ENCODE measurements around the gene PGM1. TPM values are rescaled to one million over a fixed set of nuclear protein-coding genes. Genes with fewer than 3 reads are reported as not detected.

Gene PGM1
- total and polyA plus RNA-seq, 2 donors (not counting 3 experiments of a cell fraction or from before 2014, with no cell fraction given): 9.3 to 21.0 TPM

DNA sequence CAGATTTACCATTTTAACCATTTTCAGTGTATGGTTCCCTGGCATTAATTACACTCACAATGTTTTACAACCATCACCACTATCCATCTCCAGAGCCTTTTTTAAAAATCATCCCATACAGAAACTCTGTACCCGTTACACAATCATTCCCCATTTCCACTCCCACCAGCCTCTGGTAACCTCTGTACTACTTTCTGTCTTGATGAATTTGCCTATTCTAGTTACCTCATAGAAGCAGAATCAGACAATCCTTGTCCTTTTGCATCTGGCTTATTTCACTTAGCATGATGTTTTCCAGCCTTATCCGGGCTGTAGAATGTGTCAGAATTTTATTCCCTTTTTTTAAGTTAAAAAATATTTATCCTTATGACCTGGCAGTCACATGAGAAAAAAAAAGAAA lies 33.0 kb downstream of the PGM1 start:
- no peaks in the 10 kb centered on the region for H3K4me1 ChIP-seq (ENCODE audit: control insufficient read depth, extremely low read depth, insufficient read depth, low read length)
- DNase-seq (ENCODE audit: low read depth, low spot score) (no peak), FAIRE-seq (no peak)
- H3K4me2 ChIP-seq (ENCODE audit: insufficient read depth, low read length): no peak overlapping the region
- CTCF ChIA-PET: interaction anchor here (1.2 to 1.5 kb wide), 4 partner anchors 48 to 620 kb away, joined by 4 to 6 read pairs (median 4); no protein-coding TSS in a partner anchor
- dilution Hi-C loops (cut with MboI; ENCODE audit: extremely low pct_ligation_motif_present, low sequenced_read_pairs) (no loop called here), intact Hi-C loops (cut with micrococcal nuclease) (no loop called here)
- TF ChIP-seq FOS (IDR thresholded peaks at IDR 0.05; ENCODE audit: borderline replicate concordance, insufficient read depth, low read length) (no peak), CTCF (IDR thresholded peaks at IDR 0.05; ENCODE audit: extremely low read depth in 1 of 2, insufficient read depth in 1 of 2, low read depth in 1 of 2, low read length in 2 of 2) (no peak), EZH2 (IDR thresholded peaks at IDR 0.05; ENCODE audit: borderline replicate concordance, low read depth, low read length, severe bottlenecking) (no peak), JUN (IDR thresholded peaks at IDR 0.05; ENCODE audit: borderline replicate concordance, insufficient read depth, insufficient read length, low read depth) (no peak), POLR2AphosphoS5 (IDR thresholded peaks at IDR 0.05; ENCODE audit: insufficient read depth, low read depth, low read length) (no peak), POLR2A (IDR thresholded peaks at IDR 0.05; ENCODE audit: low read depth, low read length) (no peak), MAX (IDR thresholded peaks at IDR 0.05; ENCODE audit: insufficient read depth, insufficient read length) (no peak), MYC (IDR thresholded peaks at IDR 0.05; ENCODE audit: low read depth, low read length) (no peak), GATA2 (IDR thresholded peaks at IDR 0.05; ENCODE audit: insufficient read depth, insufficient read length, low read depth, low read length) (no peak)
- no peaks in the 10 kb centered on the region for H4K20me1 ChIP-seq (replicated peaks; ENCODE audit: control insufficient read depth, extremely low read depth, insufficient read depth, low read length)
- no peaks in the 10 kb centered on the region for H3K79me2 ChIP-seq (ENCODE audit: control insufficient read depth, insufficient read depth, low read length)
- H3K27me3 ChIP-seq (ENCODE audit: control insufficient read depth in 2 of 2, insufficient read depth in 2 of 2, low read length in 2 of 2): no peaks in the 10 kb centered on the region
- H3K9me1 ChIP-seq (replicated peaks; ENCODE audit: control insufficient read depth, extremely low read depth, insufficient read depth, low read length): no peaks in the 10 kb centered on the region
- H3K4me3 ChIP-seq (replicated peaks in 1 of 3; ENCODE audit: insufficient read depth in 1 of 3, low read depth in 1 of 3, low read length in 3 of 3): no peak overlapping the region
- H3K9ac ChIP-seq (replicated peaks; ENCODE audit: extremely low read depth, insufficient read depth, low read length): no peak overlapping the region
- POLR2A ChIA-PET: no interaction called here
- H3K9me3 ChIP-seq (replicated peaks; ENCODE audit: control insufficient read depth, insufficient read depth, low read length): no peaks in the 10 kb centered on the region
- no peak overlapping the region for H3K27ac ChIP-seq (ENCODE audit: insufficient read depth, low read depth, low read length)
- BruUV-seq (replicated peaks): no TSS peak
- H2AFZ ChIP-seq (ENCODE audit: low read depth, low read length): no peak overlapping the region
- no peaks in the 10 kb centered on the region for H3K36me3 ChIP-seq (ENCODE audit: control insufficient read depth in 2 of 2, extremely low read depth in 1 of 2, insufficient read depth in 2 of 2, low read length in 2 of 2)

Data from endothelial cell of umbilical vein (primary cell).